ENCODE data around the gene RBP3. TPM values are rescaled to one million over a fixed set of nuclear protein-coding genes. Genes with fewer than 3 reads are reported as not detected.

Gene RBP3
- total RNA-seq, 1 donor from 2014 or later: not detected

DNA sequence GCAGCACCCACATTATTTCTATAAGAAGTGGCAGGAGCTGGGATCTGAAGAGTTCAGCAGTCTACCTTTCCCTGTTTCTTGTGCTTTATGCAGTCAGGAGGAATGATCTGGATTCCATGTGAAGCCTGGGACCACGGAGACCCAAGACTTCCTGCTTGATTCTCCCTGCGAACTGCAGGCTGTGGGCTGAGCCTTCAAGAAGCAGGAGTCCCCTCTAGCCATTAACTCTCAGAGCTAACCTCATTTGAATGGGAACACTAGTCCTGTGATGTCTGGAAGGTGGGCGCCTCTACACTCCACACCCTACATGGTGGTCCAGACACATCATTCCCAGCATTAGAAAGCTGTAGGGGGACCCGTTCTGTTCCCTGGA lies 874 bp upstream of the RBP3 start:
- TF ChIP-seq, protein P1, sequence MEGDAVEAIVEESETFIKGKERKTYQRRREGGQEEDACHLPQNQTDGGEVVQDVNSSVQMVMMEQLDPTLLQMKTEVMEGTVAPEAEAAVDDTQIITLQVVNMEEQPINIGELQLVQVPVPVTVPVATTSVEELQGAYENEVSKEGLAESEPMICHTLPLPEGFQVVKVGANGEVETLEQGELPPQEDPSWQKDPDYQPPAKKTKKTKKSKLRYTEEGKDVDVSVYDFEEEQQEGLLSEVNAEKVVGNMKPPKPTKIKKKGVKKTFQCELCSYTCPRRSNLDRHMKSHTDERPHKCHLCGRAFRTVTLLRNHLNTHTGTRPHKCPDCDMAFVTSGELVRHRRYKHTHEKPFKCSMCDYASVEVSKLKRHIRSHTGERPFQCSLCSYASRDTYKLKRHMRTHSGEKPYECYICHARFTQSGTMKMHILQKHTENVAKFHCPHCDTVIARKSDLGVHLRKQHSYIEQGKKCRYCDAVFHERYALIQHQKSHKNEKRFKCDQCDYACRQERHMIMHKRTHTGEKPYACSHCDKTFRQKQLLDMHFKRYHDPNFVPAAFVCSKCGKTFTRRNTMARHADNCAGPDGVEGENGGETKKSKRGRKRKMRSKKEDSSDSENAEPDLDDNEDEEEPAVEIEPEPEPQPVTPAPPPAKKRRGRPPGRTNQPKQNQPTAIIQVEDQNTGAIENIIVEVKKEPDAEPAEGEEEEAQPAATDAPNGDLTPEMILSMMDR (IDR thresholded peaks at IDR 0.05; ENCODE audit: insufficient read depth, low read length, poor library complexity, severe bottlenecking): no peak
- no peaks in the 10 kb centered on the region for H3K27me3 ChIP-seq (ENCODE audit: control insufficient read depth, insufficient read depth, low read length)
- DNase-seq (ENCODE audit: low read depth): no peak
- no peak overlapping the region for H3K4me3 ChIP-seq (ENCODE audit: low read depth, low read length)
- no peaks in the 10 kb centered on the region for H3K36me3 ChIP-seq (ENCODE audit: control insufficient read depth, insufficient read depth, low read length)

DNA sequence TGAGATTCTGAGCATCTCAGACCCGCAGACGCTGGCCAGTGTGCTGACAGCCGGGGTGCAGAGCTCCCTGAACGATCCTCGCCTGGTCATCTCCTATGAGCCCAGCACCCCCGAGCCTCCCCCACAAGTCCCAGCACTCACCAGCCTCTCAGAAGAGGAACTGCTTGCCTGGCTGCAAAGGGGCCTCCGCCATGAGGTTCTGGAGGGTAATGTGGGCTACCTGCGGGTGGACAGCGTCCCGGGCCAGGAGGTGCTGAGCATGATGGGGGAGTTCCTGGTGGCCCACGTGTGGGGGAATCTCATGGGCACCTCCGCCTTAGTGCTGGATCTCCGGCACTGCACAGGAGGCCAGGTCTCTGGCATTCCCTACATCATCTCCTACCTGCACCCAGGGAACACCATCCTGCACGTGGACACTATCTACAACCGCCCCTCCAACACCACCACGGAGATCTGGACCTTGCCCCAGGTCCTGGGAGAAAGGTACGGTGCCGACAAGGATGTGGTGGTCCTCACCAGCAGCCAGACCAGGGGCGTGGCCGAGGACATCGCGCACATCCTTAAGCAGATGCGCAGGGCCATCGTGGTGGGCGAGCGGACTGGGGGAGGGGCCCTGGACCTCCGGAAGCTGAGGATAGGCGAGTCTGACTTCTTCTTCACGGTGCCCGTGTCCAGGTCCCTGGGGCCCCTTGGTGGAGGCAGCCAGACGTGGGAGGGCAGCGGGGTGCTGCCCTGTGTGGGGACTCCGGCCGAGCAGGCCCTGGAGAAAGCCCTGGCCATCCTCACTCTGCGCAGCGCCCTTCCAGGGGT lies 703 bp downstream of the RBP3 start:
- TF ChIP-seq, protein P1 (IDR thresholded peaks at IDR 0.05; ENCODE audit: insufficient read depth, low read length, poor library complexity, severe bottlenecking): no peak
- no peaks in the 10 kb centered on the region for H3K27me3 ChIP-seq (ENCODE audit: control insufficient read depth, insufficient read depth, low read length)
- no peaks in the 10 kb centered on the region for H3K36me3 ChIP-seq (ENCODE audit: control insufficient read depth, insufficient read depth, low read length)

DNA sequence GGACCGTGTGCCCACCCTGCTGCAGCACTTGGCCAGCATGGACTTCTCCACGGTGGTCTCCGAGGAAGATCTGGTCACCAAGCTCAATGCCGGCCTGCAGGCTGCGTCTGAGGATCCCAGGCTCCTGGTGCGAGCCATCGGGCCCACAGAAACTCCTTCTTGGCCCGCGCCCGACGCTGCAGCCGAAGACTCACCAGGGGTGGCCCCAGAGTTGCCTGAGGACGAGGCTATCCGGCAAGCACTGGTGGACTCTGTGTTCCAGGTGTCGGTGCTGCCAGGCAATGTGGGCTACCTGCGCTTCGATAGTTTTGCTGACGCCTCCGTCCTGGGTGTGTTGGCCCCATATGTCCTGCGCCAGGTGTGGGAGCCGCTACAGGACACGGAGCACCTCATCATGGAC lies 1.4 kb downstream of the RBP3 start:
- Histone ChIP-seq H3K36me3 (ENCODE audit: control insufficient read depth, insufficient read depth, low read length) (no peaks in the 10 kb centered on the region), H3K4me3 (ENCODE audit: low read depth, low read length) (no peak overlapping the region), H3K27me3 (ENCODE audit: control insufficient read depth, insufficient read depth, low read length) (no peaks in the 10 kb centered on the region)
- TF ChIP-seq, protein P1 (IDR thresholded peaks at IDR 0.05; ENCODE audit: insufficient read depth, low read length, poor library complexity, severe bottlenecking): no peak
- DNase-seq (ENCODE audit: low read depth): no peak

More for the DNA sequence above, 703 bp downstream of the RBP3 start:
- no peak for DNase-seq (ENCODE audit: low read depth)
- H3K4me3 ChIP-seq (ENCODE audit: low read depth, low read length): no peak overlapping the region

DNA sequence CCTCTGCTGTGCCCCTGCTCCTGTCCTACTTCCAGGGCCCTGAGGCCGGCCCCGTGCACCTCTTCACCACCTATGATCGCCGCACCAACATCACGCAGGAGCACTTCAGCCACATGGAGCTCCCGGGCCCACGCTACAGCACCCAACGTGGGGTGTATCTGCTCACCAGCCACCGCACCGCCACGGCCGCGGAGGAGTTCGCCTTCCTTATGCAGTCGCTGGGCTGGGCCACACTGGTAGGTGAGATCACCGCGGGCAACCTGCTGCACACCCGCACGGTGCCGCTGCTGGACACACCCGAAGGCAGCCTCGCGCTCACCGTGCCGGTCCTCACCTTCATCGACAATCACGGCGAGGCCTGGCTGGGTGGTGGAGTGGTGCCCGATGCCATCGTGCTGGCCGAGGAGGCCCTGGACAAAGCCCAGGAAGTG lies 1.8 kb downstream of the RBP3 start:
- Histone ChIP-seq H3K36me3 (ENCODE audit: control insufficient read depth, insufficient read depth, low read length) (no peaks in the 10 kb centered on the region), H3K4me3 (ENCODE audit: low read depth, low read length) (no peak overlapping the region), H3K27me3 (ENCODE audit: control insufficient read depth, insufficient read depth, low read length) (no peaks in the 10 kb centered on the region)
- no peak for DNase-seq (ENCODE audit: low read depth)
- TF ChIP-seq, protein P1 (IDR thresholded peaks at IDR 0.05; ENCODE audit: insufficient read depth, low read length, poor library complexity, severe bottlenecking): no peak

DNA sequence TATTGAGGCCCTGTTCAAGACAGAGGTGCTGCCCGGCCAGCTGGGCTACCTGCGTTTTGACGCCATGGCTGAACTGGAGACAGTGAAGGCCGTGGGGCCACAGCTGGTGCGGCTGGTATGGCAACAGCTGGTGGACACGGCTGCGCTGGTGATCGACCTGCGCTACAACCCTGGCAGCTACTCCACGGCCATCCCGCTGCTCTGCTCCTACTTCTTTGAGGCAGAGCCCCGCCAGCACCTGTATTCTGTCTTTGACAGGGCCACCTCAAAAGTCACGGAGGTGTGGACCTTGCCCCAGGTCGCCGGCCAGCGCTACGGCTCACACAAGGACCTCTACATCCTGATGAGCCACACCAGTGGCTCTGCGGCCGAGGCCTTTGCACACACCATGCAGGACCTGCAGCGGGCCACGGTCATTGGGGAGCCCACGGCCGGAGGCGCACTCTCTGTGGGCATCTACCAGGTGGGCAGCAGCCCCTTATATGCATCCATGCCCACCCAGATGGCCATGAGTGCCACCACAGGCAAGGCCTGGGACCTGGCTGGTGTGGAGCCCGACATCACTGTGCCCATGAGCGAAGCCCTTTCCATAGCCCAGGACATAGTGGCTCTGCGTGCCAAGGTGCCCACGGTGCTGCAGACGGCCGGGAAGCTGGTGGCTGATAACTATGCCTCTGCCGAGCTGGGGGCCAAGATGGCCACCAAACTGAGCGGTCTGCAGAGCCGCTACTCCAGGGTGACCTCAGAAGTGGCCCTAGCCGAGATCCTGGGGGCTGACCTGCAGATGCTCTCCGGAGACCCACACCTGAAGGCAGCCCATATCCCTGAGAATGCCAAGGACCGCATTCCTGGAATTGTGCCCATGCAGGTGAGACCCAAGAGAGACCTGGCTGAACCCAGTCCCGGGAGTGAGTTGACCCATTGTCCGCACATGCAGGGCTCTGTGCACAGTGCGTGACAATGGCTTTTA lies 2.8 kb downstream of the RBP3 start:
- no peak for DNase-seq (ENCODE audit: low read depth)
- Histone ChIP-seq H3K27me3 (ENCODE audit: control insufficient read depth, insufficient read depth, low read length) (no peaks in the 10 kb centered on the region), H3K36me3 (ENCODE audit: control insufficient read depth, insufficient read depth, low read length) (no peaks in the 10 kb centered on the region), H3K4me3 (ENCODE audit: low read depth, low read length) (no peak overlapping the region)
- TF ChIP-seq, protein P1 (IDR thresholded peaks at IDR 0.05; ENCODE audit: insufficient read depth, low read length, poor library complexity, severe bottlenecking): no peak

All from kidney epithelial cell (primary cell).